Measurements from ENCODE around the gene TTC4.

The TTC4 gene, protein sequence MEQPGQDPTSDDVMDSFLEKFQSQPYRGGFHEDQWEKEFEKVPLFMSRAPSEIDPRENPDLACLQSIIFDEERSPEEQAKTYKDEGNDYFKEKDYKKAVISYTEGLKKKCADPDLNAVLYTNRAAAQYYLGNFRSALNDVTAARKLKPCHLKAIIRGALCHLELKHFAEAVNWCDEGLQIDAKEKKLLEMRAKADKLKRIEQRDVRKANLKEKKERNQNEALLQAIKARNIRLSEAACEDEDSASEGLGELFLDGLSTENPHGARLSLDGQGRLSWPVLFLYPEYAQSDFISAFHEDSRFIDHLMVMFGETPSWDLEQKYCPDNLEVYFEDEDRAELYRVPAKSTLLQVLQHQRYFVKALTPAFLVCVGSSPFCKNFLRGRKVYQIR

DNA sequence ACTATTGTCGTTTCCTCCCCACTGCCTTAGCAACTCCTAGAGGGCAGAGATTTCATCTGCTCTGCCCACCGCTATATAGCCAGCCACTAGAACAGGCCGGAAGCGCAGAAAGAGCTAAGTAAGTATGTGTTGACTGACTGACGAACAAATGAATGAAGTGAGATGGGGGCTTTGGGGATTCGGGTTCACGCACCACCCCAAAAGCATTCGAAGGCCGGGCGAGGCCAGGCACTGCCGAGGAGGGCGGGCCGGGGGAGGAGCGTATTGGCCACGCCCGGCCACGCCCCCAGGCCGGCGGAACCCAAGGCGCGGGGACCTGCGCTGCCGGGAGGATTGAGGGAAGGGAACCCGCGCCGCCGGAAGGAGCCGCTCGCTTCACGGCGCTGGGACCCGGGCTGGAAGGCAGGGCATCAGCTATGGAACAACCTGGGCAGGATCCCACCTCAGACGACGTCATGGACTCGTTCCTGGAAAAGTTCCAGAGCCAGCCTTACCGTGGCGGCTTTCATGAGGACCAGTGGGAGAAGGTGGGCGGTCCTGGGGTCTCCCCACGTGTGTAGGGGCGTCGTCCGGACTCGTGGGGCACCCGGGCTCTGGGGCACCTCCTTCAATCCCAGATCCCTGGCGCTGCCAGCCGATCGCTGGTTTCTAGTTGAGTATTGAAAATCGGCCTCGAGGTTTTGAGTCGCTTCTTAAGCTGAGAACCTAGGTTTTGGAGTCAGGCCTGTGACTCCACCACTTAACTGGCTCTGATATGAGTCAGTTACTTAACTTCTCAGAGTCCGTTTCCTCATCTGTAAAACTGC, at the start of gene TTC4:
TTC4 (plus strand) TSS at position 369 of the 806 bp plus-strand sequence; CDS start at position 417, 48 bp downstream.
- peak; percentile 73 for DNase-seq (ENCODE audit: low read depth)

DNA sequence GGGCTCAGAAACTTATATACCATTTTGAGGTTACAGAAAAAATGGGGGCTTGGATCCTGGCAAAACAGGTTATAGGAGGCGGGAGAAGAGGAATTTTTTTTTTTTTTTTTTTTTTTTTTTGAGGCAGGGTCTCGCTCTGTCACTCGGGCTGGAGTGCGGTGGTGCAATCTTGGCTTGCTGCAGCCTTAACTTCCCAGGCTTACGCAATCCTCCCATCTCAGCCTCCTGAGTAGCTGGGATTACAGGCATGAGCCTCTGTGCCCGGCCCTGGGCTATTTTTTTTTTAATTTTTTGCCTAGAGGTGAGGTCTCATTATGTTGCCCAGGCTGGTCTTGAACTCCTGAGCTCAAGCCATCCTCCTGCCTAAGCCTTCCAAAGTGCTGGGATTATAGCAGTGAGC, 49.3 kb upstream of the TTC4 start:
- DNase-seq (ENCODE audit: low read depth): no peak

DNA sequence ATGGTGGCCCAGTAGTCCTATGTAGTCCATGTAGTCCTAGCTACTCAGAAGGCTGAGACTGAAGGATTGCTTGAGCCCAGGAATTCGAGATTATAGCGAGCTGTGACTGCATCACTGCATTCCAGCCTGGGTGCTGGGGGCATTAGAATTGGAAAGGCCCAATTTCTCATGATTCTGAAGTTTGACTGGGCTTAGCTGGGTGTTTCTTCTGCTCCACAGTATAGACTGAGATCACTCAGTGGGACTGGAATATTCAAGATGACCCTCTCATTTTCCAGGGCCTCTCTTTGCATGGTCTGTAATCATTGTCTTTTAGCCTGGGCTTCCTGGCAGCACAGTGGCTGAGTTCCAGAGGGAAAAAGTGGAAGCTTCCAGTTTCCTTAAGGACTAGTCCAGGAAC, 47.9 kb upstream of the TTC4 start:
- DNase-seq (ENCODE audit: low read depth): no peak

DNA sequence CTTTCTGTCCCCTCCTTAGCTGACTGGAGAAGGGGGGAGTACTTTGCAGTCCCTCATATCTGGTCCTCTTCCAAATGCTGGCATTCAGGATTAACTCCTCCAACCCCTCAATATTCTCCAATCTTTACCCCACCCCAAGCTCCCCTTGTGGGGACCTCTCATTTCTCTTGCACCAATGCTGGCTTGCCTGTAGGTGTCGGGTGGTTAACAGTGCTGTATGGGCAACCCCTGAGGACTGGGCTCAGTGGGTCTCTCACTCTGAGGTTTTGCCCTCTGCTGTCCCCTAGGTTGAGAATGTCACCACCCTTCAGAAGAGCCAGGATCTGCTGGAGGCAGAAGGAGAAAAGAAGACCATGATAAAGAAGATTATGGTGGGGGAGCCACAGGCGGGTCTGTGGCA, 47.1 kb upstream of the TTC4 start:
- no peak for DNase-seq (ENCODE audit: low read depth)

- DNase-seq (ENCODE audit: low read depth): peak; percentile 59
Measured at GRCh38 chr1:54671985-54672608, 43.6 kb upstream of the TTC4 start.

DNA sequence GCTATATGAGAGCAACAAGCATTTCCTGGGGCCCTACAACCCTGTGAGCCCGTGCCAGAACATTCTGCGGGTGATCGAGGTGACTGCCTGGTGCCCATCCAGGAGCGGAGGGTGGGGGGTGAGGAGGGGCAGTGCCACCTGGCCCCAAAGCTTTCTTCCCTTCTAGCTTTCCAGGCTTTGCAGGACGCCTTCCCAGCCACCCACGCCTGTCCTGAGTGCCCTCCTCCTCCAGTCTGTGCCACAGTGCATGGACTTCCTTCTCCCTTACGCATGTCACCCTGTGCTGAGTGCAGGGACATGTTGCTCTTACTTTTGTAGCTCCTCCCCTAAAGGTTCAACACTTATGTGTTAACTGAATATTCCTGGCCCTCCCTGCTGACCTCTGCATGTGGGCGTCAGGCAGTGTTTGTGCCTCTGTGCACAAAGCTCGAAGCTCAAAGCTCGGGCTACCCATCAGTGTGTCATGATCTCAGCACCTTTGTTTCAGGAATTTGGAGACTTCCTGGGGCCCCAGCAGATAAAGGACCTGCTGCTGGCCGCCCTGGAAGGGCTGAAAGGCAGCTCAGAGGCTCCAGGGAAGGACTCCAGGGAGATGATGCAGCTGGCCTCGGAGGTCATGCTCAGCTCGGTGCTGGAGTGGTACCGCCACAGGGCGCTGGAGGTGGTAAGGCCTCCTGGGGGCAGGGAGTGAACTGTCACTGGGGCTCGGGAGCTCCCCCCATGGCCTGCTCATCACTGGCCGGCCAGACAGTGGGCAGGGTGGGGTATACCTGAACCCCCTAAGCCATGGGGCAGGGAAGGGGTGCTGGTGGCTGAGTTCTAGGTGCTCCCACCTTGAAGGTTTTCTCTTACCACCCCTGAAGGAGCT, 36.7 kb upstream of the TTC4 start:
- no peak for DNase-seq (ENCODE audit: low read depth)

- DNase-seq (ENCODE audit: low read depth): no peak
Measured at GRCh38 chr1:54679706-54680105, 36.0 kb upstream of the TTC4 start.

DNA sequence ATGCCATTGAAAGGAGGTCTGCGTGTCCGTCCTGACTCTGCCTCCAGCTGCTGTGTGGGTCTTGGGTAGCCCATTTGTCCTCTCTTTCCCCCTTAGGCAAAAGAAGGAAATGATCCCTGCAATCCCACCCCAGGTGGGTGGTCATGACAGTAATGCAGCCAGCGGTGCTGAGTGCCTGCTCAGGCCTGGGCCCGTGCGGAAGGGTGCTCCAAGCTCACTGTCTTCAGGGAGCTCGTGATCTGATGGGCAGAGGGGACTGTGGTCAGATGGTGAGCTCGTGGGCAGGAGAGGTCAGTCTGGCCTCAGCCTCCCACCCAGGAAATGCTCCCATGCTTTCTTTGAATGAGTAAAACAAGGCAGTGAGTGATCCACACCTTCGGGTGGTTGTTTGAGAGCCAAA, 35.3 kb upstream of the TTC4 start:
- DNase-seq (ENCODE audit: low read depth): no peak

DNA sequence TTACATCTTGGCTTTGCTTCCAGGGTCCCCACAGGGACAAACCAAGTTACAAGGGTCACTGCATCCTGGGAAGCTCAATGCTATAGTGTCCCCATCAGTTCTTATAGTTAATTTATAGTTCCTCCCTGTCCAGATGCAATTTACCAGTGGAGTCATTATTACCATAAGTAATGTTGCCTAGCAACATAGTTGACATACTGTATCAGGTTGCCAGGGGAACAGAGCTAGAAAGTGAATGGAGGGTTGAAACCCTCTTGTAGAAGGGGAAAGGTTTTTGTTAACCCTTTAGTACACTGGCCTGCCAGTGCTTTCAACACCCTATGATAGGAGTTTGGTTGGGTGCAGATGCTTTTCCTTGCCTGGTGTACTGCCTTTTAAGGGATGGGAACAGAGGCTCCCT, 34.3 kb upstream of the TTC4 start:
- no peak for DNase-seq (ENCODE audit: low read depth)

- no peak for DNase-seq (ENCODE audit: low read depth)
Measured at GRCh38 chr1:54683453-54683852, 32.2 kb upstream of the TTC4 start.

DNA sequence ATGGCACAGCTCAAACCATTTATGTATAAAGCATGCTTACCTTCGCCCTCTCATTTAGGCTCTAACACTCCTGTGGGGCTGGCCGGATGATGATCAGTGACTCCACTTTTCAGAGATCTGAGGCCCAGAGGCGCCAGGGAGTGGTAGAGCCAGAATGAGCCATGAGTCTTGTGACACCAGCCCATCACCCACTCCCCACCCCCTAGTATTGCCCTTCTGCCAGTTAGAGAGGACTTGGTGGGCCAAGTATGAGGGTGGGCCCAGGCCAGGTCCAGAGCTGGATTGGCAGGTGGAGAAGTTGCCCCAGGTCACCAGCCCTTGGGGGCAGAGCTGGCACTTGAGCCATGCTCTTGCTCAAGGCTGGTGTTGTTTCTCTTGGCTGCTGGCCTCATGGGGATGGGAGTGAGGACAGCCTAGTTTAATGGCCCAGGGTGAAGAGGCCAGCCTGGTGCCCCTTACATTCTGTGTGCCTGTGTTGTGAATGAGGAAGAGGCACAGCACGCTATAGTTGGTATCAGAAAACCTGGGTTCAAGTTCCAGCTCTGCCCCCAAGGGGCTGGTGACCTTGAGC, 30.2 kb upstream of the TTC4 start:
- no peak for DNase-seq (ENCODE audit: low read depth)

DNA sequence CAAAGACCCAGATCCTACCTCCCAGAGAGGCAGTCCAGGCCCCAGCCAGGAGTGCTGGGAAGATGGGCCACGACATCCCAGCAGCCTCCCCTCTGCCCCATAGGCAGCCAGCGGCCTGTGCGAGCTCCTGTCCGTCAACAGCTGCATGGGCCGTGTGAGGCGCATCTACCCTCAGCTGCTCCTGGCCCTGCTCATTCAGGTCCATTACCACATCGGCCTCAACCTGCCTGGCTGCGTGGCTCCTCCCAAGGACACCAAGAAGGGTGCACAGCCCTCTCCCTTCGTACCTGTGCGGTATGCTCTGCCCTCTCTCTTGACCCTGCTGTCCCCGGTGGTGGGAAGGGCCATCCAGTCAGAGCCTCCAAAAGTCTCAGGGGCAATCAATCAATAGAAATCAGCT, 29.5 kb upstream of the TTC4 start:
- DNase-seq (ENCODE audit: low read depth): no peak

GRCh38 chr1:54694771-54695170, 20.9 kb upstream of the TTC4 start:
- DNase-seq (ENCODE audit: low read depth): no peak

GRCh38 chr1:54695221-54695620, 20.4 kb upstream of the TTC4 start:
- DNase-seq (ENCODE audit: low read depth): no peak

DNA sequence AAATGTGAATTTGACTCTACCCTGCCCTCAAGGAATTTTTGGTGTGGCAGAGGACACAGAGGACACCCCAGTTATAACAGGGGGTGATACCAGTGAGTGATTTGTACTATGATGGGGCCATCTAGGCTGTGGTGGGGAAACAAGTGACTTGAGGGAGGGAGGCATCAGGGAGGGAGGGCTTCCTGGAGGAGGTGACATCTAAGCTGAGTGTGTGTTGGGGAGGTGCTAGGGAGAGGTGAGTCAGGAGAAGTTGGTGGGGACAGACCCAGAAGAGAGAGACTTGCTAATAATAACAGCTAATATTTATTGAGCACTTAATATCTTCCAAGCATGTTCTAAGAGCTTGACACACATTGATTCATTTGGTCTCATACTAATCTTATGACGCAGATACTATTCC, 19.9 kb upstream of the TTC4 start:
- no peak for DNase-seq (ENCODE audit: low read depth)

DNA sequence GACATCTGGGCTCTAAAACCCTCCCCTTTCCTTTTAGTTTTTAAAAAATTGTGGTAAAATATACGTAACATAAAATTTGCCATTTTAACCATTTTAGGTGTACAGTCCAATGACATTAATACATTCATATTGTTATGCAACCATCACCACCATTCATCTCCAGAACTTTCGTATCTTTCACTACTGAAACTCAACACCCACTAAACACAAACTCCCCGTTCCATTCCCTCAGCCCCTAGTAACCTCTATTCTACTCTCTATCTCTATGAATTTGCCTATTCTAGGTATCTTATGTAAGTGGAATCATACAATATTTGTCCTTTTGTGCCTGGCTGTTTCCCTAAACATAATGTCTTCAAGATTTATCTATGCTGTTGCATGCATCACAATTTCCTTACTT, 19.4 kb upstream of the TTC4 start:
- no peak for DNase-seq (ENCODE audit: low read depth)

GRCh38 chr1:54697896-54698295, 17.8 kb upstream of the TTC4 start:
- no peak for DNase-seq (ENCODE audit: low read depth)

- DNase-seq (ENCODE audit: low read depth): no peak
Measured at GRCh38 chr1:54698346-54698745, 17.3 kb upstream of the TTC4 start.

GRCh38 chr1:54699936-54700525, 15.6 kb upstream of the TTC4 start:
- no peak for DNase-seq (ENCODE audit: low read depth)

GRCh38 chr1:54701066-54701465, 14.6 kb upstream of the TTC4 start:
- DNase-seq (ENCODE audit: low read depth): no peak

DNA sequence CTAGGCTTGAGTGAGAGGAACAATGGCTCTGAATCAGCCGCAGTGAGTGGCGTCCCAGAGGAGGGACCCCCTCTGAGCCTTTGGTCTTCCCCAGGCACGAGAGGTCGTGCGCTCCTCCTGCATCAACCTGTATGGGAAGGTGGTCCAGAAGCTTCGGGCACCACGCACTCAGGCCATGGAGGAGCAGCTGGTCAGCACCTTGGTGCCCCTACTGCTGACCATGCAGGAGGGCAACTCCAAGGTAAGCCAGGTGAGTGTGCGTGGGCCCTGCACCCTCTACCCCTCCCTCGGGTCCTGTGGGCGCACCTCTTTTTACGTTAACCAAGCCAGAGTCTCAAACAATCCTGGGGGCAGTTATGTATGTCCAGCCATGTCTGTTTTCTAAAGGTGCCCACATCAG, 13.7 kb upstream of the TTC4 start:
- DNase-seq (ENCODE audit: low read depth): no peak
